SK-N-SH (cell line): ENCODE results near the gene FBXO17. TPM values are rescaled to one million over a fixed set of nuclear protein-coding genes. Genes with fewer than 3 reads are reported as not detected.

ENCODE experiments used
- CTCF ChIA-PET: fragments of 300-600, 350-600 bp; formaldehyde crosslinking; extraction: SDS; loops from one replicate; lab custom pipeline; 2021; lab: Yijun Ruan, JAX
- POLR2A ChIA-PET: fragments of 350-600 bp; sonication (Branson Sonifier 250); formaldehyde crosslinking; extraction: SDS; loops from one replicate; lab custom pipeline; 2020; ENCODE audit warnings: antibody characterized with exemption, inconsistent platforms; lab: Yijun Ruan, JAX
- DNase-seq: peaks from one replicate; pipeline ENCODE4 v3.0.0; 2012
- H2AFZ ChIP-seq: fragments of 200-600 bp; sonication (generic); 2 replicates; pipeline ENCODE4 v1.8.1; 2016; ENCODE audit warnings: antibody characterized with exemption, mild to moderate bottlenecking, low read depth
- H3F3A ChIP-seq: fragments of 200-600 bp; sonication (generic); replicated peaks from 2 replicates; pipeline ENCODE3; 2016; ENCODE audit warnings: antibody characterized with exemption, mild to moderate bottlenecking; ENCODE audit not compliant: insufficient read depth
- H3K27ac ChIP-seq, 2 experiments: fragments of 200-500 bp in 1 of 2; fragments of 200-600 bp in 1 of 2; sonication (Bioruptor generic) in 1 of 2; sonication (generic), shearing (Covaris generic) in 1 of 2; 2 replicates each; pipeline versions ENCODE4 v1.5.1 to v1.6.1; 2014 to 2016; ENCODE audit warnings: low read depth in 2 of 2, inconsistent platforms in 1 of 2, low read length in 1 of 2, mild to moderate bottlenecking in 1 of 2, mixed read lengths in 1 of 2
- H3K27me3 ChIP-seq: fragments of 200-600 bp; sonication (generic), shearing (Covaris generic); 2 replicates; pipeline ENCODE4 v1.6.1; 2016; ENCODE audit warnings: mixed run types; ENCODE audit not compliant: insufficient read depth
- H3K36me3 ChIP-seq, 2 experiments: fragments of 200-500 bp in 1 of 2; fragments of 200-600 bp in 1 of 2; sonication (Bioruptor generic) in 1 of 2; sonication (generic) in 1 of 2; replicated peaks in 1 of 2; 2 replicates each; pipeline versions ENCODE3 to v1.5.1; 2014 to 2016; ENCODE audit warnings: low read length in 1 of 2, mild to moderate bottlenecking in 1 of 2; ENCODE audit not compliant: insufficient read depth in 2 of 2, control insufficient read depth in 1 of 2
- H3K4me1 ChIP-seq, 2 experiments: fragments of 200-500 bp in 1 of 2; fragments of 200-600 bp in 1 of 2; sonication (Bioruptor generic) in 1 of 2; sonication (generic), shearing (Covaris generic) in 1 of 2; 2 replicates each; pipeline versions ENCODE4 v1.5.1 to v1.6.1; 2014 to 2016; ENCODE audit warnings: low read depth in 1 of 2, low read length in 1 of 2, mixed run types in 1 of 2; ENCODE audit not compliant: insufficient read depth in 2 of 2, control insufficient read depth in 1 of 2
- H3K4me2 ChIP-seq: fragments of 200-600 bp; sonication (generic), shearing (Covaris generic); 2 replicates; pipeline ENCODE4 v1.6.1; 2017; ENCODE audit warnings: mixed run types
- H3K4me3 ChIP-seq, 2 experiments: fragments of 200-500 bp in 1 of 2; fragments of 200-600 bp in 1 of 2; sonication (Bioruptor generic) in 1 of 2; sonication (generic), shearing (Covaris generic) in 1 of 2; 2 replicates each; pipeline versions ENCODE4 v1.5.1 to v1.8.1; 2014 to 2016; ENCODE audit warnings: low read depth in 2 of 2, inconsistent platforms in 1 of 2, low read length in 1 of 2, mild to moderate bottlenecking in 1 of 2, mixed read lengths in 1 of 2, moderate library complexity in 1 of 2
- H3K79me2 ChIP-seq: fragments of 200-600 bp; sonication (generic); 2 replicates; pipeline ENCODE4 v1.8.1; 2017; ENCODE audit warnings: mild to moderate bottlenecking; ENCODE audit not compliant: insufficient read depth
- H3K9ac ChIP-seq: fragments of 200-600 bp; sonication (generic); 2 replicates; pipeline ENCODE4 v1.6.1; 2017; ENCODE audit warnings: mixed run types
- H3K9me2 ChIP-seq: fragments of 200-600 bp; sonication (generic); 2 replicates; pipeline ENCODE4 v1.6.1; 2017; ENCODE audit warnings: mixed run types
- H3K9me3 ChIP-seq: fragments of 200-600 bp; sonication (generic); 2 replicates; pipeline ENCODE4 v1.6.1; 2017; ENCODE audit warnings: mixed run types, mild to moderate bottlenecking, moderate library complexity
- H4K20me1 ChIP-seq: fragments of 200-600 bp; sonication (generic); 2 replicates; pipeline ENCODE4 v1.6.1; 2017; ENCODE audit warnings: mild to moderate bottlenecking, mixed run types; ENCODE audit not compliant: insufficient read depth
- FOSL2 ChIP-seq: IDR thresholded peaks from 2 replicates; pipeline ENCODE4 v1.4.0; 2012; ENCODE audit warnings: low read depth, mild to moderate bottlenecking, moderate library complexity, borderline replicate concordance
- IRF3 ChIP-seq: fragments of 150-350 bp; IDR thresholded peaks from 2 replicates; pipeline ENCODE4 v1.6.1; 2016; ENCODE audit warnings: mild to moderate bottlenecking, low read depth, low read length
- JUND ChIP-seq: IDR thresholded peaks from 2 replicates; pipeline ENCODE4 v1.4.0; 2012
- MAX ChIP-seq: IDR thresholded peaks from 2 replicates; pipeline ENCODE4 v1.4.0; 2012; ENCODE audit warnings: low read depth
- MXI1 ChIP-seq: IDR thresholded peaks from 2 replicates; pipeline ENCODE4 v1.6.1; 2012; ENCODE audit warnings: mild to moderate bottlenecking, low read depth, low read length, improper control_type of control experiment
- POLR2AphosphoS5 ChIP-seq: IDR thresholded peaks from 2 replicates; pipeline ENCODE4 v1.6.1; 2012; ENCODE audit warnings: low read depth, low read length
- RAD21 ChIP-seq: IDR thresholded peaks from 2 replicates; pipeline ENCODE4 v1.6.1; 2012; ENCODE audit warnings: mild to moderate bottlenecking, low read length
- RFX5 ChIP-seq: IDR thresholded peaks from 2 replicates; pipeline ENCODE4 v1.6.1; 2012; ENCODE audit warnings: mild to moderate bottlenecking, improper control_type of control experiment, low read length
- SMC3 ChIP-seq: IDR thresholded peaks from 2 replicates; pipeline ENCODE4 v1.6.1; 2012; ENCODE audit warnings: low read depth, low read length, improper control_type of control experiment
- TAF1 ChIP-seq: IDR thresholded peaks from 2 replicates; pipeline ENCODE4 v1.6.1; 2012; ENCODE audit warnings: low read depth, mild to moderate bottlenecking, low read length, moderate library complexity, borderline replicate concordance
- WGBS: methylation state at CpG from one replicate; pipeline ENCODE4 v1.1.6; 2017; ENCODE audit warnings: low lambda C conversion rate; 5-methylcytosine and 5-hydroxymethylcytosine counted together
- polyA plus RNA-seq, 3 experiments: library from polyadenylated mRNA; depleted of rRNA; stranded (reverse); fragments of >200 nt; gene quantifications; 2 replicates each; pipeline ENCODE4 v1.2.3, GENCODE V29; 2012

The FBXO17 gene
- polyA plus RNA-seq (2012; rRNA removed), result 30.8 and 40.7 TPM in 2 replicates
- polyA plus RNA-seq (2012; cell fraction: cytosol; rRNA removed), result 19.8 and 26.3 TPM in 2 replicates
- polyA plus RNA-seq (2012; cell fraction: nucleus; rRNA removed), result 82.4 and 84.3 TPM in 2 replicates

GRCh38 chr19:38975214-38975860, at the start of gene FBXO17:
Gene FBXO17 (minus strand): TSS chr19:38975742. CDS start chr19:38950319, 25,423 bp downstream.
- Histone ChIP-seq H2AFZ (peak within 1 kb of the TSS; percentile 84), H3K4me3 (peak within 1 kb of the TSS; percentile 64 to 81), H3F3A (peaks cover 22% of the 10 kb centered on the region), H3K36me3 (peaks cover 0 to 12% of the 10 kb centered on the region in 2 experiments), H4K20me1 (no peaks in the 10 kb centered on the region), H3K9ac (peak within 1 kb of the TSS; percentile 85), H3K27me3 (no peaks in the 10 kb centered on the region), H3K4me2 (peak within 1 kb of the TSS; percentile 97), H3K79me2 (peaks cover 47% of the 10 kb centered on the region), H3K27ac (peak within 1 kb of the TSS; percentile 77 to 86), H3K4me1 (peaks cover 6 to 14% of the 10 kb centered on the region in 2 experiments), H3K9me3 (no peaks in the 10 kb centered on the region), H3K9me2 (no peaks in the 10 kb centered on the region)
- POLR2A ChIA-PET, result interaction anchor here (0.6 to 0.9 kb wide), 2 partner anchors 35 to 588 kb away, joined by 3 read pairs; partner anchors contain the start of gene GGN
- TF ChIP-seq MAX (peak; percentile 99), TAF1 (0 out of 2 replicates have a peak, but pooled peaks have one; percentile 34), POLR2AphosphoS5 (peak; percentile 24; the same call in 1 of the 2 replicates), JUND (no peak), SMC3 (no peak), IRF3 (no peak), MXI1 (peak; percentile 98), RAD21 (no peak)
- DNase-seq, result peak; percentile 90
- CTCF ChIA-PET, result interaction anchor here (0.6 to 3.3 kb wide), 13 partner anchors 11 to 378 kb away, joined by 3 to 34 read pairs (median 5); partner anchors contain the start of genes ACP7, MRPS12 and SARS2
- WGBS, result 1% methylated on average over 22 of the region's 63 CpGs

- H3K36me3 ChIP-seq, result no peaks in the 10 kb centered on the region
- no peaks in the 10 kb centered on the region for H4K20me1 ChIP-seq
- POLR2A ChIA-PET, result no interaction called here
- no peak for TF ChIP-seq FOSL2
- no peak for TF ChIP-seq RFX5
- CTCF ChIA-PET, result interaction anchor here (1.1 kb wide), 1 partner anchor 27 kb away, joined by 4 read pairs; no protein-coding TSS in a partner anchor
- no peak overlapping the region for H3K27ac ChIP-seq
- H3K27me3 ChIP-seq, result no peaks in the 10 kb centered on the region
- H3K4me2 ChIP-seq, result no peak overlapping the region
- H3F3A ChIP-seq, result no peaks in the 10 kb centered on the region
- no peak overlapping the region for H2AFZ ChIP-seq
- 90% methylated on average over 12 of the region's 14 CpGs for WGBS
- H3K4me1 ChIP-seq, result no peaks in the 10 kb centered on the region
- no peaks in the 10 kb centered on the region for H3K79me2 ChIP-seq
- no peaks in the 10 kb centered on the region for H3K9me3 ChIP-seq
- H3K9ac ChIP-seq, result no peak overlapping the region
- H3K4me3 ChIP-seq, result no peak overlapping the region
- H3K9me2 ChIP-seq, result no peaks in the 10 kb centered on the region
- DNase-seq, result no peak
Measured at GRCh38 chr19:39024875-39025641, 49.5 kb upstream of the FBXO17 start.
